ENCODE measurements around the gene CA11. TPM values are rescaled to one million over a fixed set of nuclear protein-coding genes. Genes with fewer than 3 reads are reported as not detected.

CA11 gene
- total and polyA plus RNA-seq, 2 experiments from 2014 or later, result 8.8 to 29.7 TPM

DNA sequence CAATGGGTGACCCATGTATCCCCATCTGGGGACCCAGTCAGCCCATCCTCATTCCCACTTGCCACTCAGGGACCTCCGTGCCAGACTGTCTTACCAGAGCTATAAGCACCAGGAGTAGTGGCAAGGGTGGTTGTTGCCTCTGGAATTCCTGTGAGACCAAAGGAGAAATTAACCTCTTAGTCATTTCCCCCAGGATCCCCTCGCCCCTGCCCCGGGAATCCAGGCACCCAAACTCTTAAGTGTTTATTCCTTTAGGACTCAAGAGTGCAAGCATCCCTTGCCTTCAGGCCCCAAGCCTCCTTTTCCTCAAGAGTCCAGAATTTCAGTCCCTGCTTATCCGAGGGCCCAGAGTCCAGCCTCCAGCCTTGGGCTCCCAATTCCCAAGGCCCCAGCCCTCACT, 17.7 kb upstream of the CA11 start (continued):
- TF ChIP-seq, protein P1, sequence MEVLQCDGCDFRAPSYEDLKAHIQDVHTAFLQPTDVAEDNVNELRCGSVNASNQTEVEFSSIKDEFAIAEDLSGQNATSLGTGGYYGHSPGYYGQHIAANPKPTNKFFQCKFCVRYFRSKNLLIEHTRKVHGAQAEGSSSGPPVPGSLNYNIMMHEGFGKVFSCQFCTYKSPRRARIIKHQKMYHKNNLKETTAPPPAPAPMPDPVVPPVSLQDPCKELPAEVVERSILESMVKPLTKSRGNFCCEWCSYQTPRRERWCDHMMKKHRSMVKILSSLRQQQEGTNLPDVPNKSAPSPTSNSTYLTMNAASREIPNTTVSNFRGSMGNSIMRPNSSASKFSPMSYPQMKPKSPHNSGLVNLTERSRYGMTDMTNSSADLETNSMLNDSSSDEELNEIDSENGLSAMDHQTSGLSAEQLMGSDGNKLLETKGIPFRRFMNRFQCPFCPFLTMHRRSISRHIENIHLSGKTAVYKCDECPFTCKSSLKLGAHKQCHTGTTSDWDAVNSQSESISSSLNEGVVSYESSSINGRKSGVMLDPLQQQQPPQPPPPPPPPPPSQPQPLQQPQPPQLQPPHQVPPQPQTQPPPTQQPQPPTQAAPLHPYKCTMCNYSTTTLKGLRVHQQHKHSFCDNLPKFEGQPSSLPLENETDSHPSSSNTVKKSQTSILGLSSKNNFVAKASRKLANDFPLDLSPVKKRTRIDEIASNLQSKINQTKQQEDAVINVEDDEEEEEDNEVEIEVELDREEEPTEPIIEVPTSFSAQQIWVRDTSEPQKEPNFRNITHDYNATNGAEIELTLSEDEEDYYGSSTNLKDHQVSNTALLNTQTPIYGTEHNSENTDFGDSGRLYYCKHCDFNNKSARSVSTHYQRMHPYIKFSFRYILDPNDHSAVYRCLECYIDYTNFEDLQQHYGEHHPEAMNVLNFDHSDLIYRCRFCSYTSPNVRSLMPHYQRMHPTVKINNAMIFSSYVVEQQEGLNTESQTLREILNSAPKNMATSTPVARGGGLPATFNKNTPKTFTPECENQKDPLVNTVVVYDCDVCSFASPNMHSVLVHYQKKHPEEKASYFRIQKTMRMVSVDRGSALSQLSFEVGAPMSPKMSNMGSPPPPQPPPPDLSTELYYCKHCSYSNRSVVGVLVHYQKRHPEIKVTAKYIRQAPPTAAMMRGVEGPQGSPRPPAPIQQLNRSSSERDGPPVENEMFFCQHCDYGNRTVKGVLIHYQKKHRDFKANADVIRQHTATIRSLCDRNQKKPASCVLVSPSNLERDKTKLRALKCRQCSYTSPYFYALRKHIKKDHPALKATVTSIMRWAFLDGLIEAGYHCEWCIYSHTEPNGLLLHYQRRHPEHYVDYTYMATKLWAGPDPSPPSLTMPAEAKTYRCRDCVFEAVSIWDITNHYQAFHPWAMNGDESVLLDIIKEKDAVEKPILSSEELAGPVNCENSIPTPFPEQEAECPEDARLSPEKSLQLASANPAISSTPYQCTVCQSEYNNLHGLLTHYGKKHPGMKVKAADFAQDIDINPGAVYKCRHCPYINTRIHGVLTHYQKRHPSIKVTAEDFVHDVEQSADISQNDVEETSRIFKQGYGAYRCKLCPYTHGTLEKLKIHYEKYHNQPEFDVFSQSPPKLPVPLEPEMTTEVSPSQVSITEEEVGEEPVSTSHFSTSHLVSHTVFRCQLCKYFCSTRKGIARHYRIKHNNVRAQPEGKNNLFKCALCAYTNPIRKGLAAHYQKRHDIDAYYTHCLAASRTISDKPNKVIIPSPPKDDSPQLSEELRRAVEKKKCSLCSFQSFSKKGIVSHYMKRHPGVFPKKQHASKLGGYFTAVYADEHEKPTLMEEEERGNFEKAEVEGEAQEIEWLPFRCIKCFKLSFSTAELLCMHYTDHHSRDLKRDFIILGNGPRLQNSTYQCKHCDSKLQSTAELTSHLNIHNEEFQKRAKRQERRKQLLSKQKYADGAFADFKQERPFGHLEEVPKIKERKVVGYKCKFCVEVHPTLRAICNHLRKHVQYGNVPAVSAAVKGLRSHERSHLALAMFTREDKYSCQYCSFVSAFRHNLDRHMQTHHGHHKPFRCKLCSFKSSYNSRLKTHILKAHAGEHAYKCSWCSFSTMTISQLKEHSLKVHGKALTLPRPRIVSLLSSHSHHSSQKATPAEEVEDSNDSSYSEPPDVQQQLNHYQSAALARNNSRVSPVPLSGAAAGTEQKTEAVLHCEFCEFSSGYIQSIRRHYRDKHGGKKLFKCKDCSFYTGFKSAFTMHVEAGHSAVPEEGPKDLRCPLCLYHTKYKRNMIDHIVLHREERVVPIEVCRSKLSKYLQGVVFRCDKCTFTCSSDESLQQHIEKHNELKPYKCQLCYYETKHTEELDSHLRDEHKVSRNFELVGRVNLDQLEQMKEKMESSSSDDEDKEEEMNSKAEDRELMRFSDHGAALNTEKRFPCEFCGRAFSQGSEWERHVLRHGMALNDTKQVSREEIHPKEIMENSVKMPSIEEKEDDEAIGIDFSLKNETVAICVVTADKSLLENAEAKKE (CRISPR knock-in tag; IDR thresholded peaks at IDR 0.05), result no peak
- TF ChIP-seq NANOG (IDR thresholded peaks at IDR 0.05; ENCODE audit: borderline replicate concordance), result no peak
- no peak for TF ChIP-seq ZNF331 (CRISPR knock-in tag; IDR thresholded peaks at IDR 0.05; ENCODE audit: low read depth)

DNA sequence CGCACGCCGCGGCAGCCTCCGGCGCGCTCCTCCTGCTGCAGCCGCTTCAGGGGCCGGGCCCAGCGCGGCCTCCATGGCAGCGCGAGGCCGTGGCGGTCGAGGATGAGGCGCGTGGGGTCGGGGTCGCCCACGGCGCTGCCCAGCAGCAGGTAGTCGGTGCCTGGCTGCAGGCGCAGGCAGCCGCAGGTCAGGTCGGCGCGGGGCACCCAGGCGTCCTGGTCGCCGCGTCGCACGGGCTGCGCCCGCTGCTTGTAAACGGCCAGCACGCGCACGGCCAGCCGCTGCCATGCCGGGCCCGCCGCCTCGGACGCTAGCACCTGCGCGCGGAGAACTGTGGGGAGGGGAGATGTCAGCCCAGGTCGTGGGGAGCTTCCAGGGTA, 15.7 kb upstream of the CA11 start:
- Mint-ChIP-seq H3K9me3 (peaks cover 8% of the 10 kb centered on the region), H3K27ac (no peak overlapping the region), H3K27me3 (ENCODE audit: insufficient read depth, low read depth, poor library complexity) (peaks cover 9% of the 10 kb centered on the region), H3K36me3 (ENCODE audit: low read depth) (peaks cover 4% of the 10 kb centered on the region; the same call in 1 of the 3 replicates), H3K4me1 (peaks cover 4% of the 10 kb centered on the region), H3K4me3 (no peak overlapping the region)
- no peak overlapping the region for H3K4me2 ChIP-seq
- no peaks in the 10 kb centered on the region for H4K20me1 ChIP-seq (replicated peaks; ENCODE audit: insufficient read depth)
- no peaks in the 10 kb centered on the region for H3K9me2 ChIP-seq (ENCODE audit: insufficient read depth)
- no peak overlapping the region for H3K27ac ChIP-seq (ENCODE audit: low read depth)
- no peaks in the 10 kb centered on the region for H3F3A ChIP-seq (replicated peaks; ENCODE audit: low read depth)
- H3K79me2 ChIP-seq (replicated peaks; ENCODE audit: insufficient read depth), result no peaks in the 10 kb centered on the region
- no peaks in the 10 kb centered on the region for H3K4me1 ChIP-seq (ENCODE audit: insufficient read depth)
- no peak for DNase-seq (ENCODE audit: low spot score)
- H3K27me3 ChIP-seq (ENCODE audit: insufficient read depth), result no peaks in the 10 kb centered on the region
- H3K36me3 ChIP-seq (ENCODE audit: insufficient read depth), result no peaks in the 10 kb centered on the region
- no peak overlapping the region for H3K4me3 ChIP-seq
- ATAC-seq, result no peak
- H2AFZ ChIP-seq, result no peak overlapping the region; the same call in 1 of the 2 replicates
- TF ChIP-seq, protein P2, sequence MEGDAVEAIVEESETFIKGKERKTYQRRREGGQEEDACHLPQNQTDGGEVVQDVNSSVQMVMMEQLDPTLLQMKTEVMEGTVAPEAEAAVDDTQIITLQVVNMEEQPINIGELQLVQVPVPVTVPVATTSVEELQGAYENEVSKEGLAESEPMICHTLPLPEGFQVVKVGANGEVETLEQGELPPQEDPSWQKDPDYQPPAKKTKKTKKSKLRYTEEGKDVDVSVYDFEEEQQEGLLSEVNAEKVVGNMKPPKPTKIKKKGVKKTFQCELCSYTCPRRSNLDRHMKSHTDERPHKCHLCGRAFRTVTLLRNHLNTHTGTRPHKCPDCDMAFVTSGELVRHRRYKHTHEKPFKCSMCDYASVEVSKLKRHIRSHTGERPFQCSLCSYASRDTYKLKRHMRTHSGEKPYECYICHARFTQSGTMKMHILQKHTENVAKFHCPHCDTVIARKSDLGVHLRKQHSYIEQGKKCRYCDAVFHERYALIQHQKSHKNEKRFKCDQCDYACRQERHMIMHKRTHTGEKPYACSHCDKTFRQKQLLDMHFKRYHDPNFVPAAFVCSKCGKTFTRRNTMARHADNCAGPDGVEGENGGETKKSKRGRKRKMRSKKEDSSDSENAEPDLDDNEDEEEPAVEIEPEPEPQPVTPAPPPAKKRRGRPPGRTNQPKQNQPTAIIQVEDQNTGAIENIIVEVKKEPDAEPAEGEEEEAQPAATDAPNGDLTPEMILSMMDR (conservative IDR thresholded peaks at IDR 0.05; ENCODE audit: low read depth in 2 of 2), result no peak
- TF ChIP-seq NANOG (IDR thresholded peaks at IDR 0.05; ENCODE audit: borderline replicate concordance) (no peak), CREB1 (CRISPR knock-in tag; IDR thresholded peaks at IDR 0.05; ENCODE audit: low read depth) (no peak)
- TF ChIP-seq, protein P1 (CRISPR knock-in tag; IDR thresholded peaks at IDR 0.05), result no peak

Measured in GM23338 (cell line).